Measurements from ENCODE around the gene TSNAXIP1. TPM values are rescaled to one million over a fixed set of nuclear protein-coding genes. Genes with fewer than 3 reads are reported as not detected.

Gene TSNAXIP1
- total and polyA plus RNA-seq, 2 donors (not counting 1 experiment from before 2014, with no cell fraction given): 0.97 to 1.2 TPM

DNA sequence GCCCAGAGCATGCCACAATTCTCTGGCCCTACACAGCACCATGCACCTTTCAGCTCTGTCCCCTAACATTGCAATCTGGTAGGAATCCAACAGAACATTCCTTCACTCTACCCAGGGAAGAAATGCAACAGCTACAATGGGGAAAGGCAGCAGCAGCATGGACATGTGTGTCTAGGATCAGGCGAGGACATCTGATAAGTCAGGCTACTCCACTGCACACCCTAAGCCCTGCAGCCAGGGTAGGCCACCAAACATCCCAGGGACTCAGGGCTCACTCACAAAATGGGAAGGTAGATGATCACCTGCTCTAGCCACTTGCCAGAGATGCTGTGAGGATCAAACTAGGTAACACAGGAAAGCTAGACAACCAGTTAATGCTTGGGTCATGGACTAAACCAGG, 5.4 kb upstream of the TSNAXIP1 start:
- H3K4me3 ChIP-seq (ENCODE audit: control extremely low read depth in 1 of 5, extremely low read depth in 1 of 5, insufficient read depth in 1 of 5, low read depth in 2 of 5, low read length in 4 of 5): no peak overlapping the region
- H3K4me2 ChIP-seq (replicated peaks; ENCODE audit: low read depth, low read length, poor library complexity, severe bottlenecking): peak overlapping the region; percentile 72
- ChIA-PET POLR2A (interaction anchor here (0.6 to 0.7 kb wide), 4 partner anchors 32 to 351 kb away, joined by 3 to 5 read pairs (median 4); partner anchors contain the start of gene RIPOR1), CTCF (interaction anchor here (0.7 to 3.0 kb wide), 6 partner anchors 15 to 463 kb away, joined by 3 to 24 read pairs (median 3); partner anchors contain the start of gene CARMIL2)
- peak overlapping the region; percentile 79 for H3K4me3 Mint-ChIP-seq
- peak overlapping the region; percentile 68 for H3K27ac Mint-ChIP-seq
- TF ChIP-seq EZH2 (IDR thresholded peaks at IDR 0.05; ENCODE audit: borderline replicate concordance, insufficient read depth, low read depth, low read length, poor library complexity, severe bottlenecking): no peak
- no peaks in the 10 kb centered on the region for H3K9me3 Mint-ChIP-seq (ENCODE audit: insufficient read depth)
- no peaks in the 10 kb centered on the region for H3K27me3 ChIP-seq (replicated peaks in 1 of 4; ENCODE audit: control extremely low read depth in 1 of 4, control insufficient read depth in 3 of 4, insufficient read depth in 4 of 4, low read length in 3 of 4)
- H3K27ac ChIP-seq (ENCODE audit: low read length in 2 of 2): no peak overlapping the region
- peaks cover 56 to 60% of the 10 kb centered on the region in 2 donors for H3K4me1 ChIP-seq (ENCODE audit: control insufficient read depth in 2 of 2, insufficient read depth in 2 of 2, low read length in 2 of 2)
- no peaks in the 10 kb centered on the region for H3K9me3 ChIP-seq (ENCODE audit: control extremely low read depth in 1 of 3, control insufficient read depth in 2 of 3, insufficient read depth in 1 of 3, low read length in 2 of 3)
- H3K27me3 Mint-ChIP-seq: no peaks in the 10 kb centered on the region
- peaks cover 75% of the 10 kb centered on the region for H3K4me1 Mint-ChIP-seq
- H3K79me2 ChIP-seq (ENCODE audit: control insufficient read depth, insufficient read depth, low read length): peaks cover 97% of the 10 kb centered on the region
- H4K20me1 ChIP-seq (ENCODE audit: control insufficient read depth, insufficient read depth, low read length, poor library complexity, severe bottlenecking): peaks cover 56% of the 10 kb centered on the region
- intact Hi-C loops (cut with micrococcal nuclease): loop anchor here (10.0 kb wide), 2 partner anchors 276 to 316 kb away; partner anchors contain the start of genes AGRP, ATP6V0D1 and RIPOR1
- 80% methylated on average over 1 of the region's 1 CpG for WGBS (ENCODE audit: insufficient coverage)
- DNase-seq: no peak
- H2AFZ ChIP-seq (ENCODE audit: insufficient read depth, low read depth, low read length, poor library complexity, severe bottlenecking): no peak overlapping the region
- peak overlapping the region; percentile 32 for H3K9ac ChIP-seq (ENCODE audit: low read length)
- peaks cover 4 to 31% of the 10 kb centered on the region in 2 experiments for H3K36me3 ChIP-seq (replicated peaks in 1 of 2; ENCODE audit: control extremely low read depth in 1 of 2, control insufficient read depth in 1 of 2, extremely low read depth in 1 of 2, insufficient read depth in 2 of 2, low read length in 1 of 2)
- no peak for ATAC-seq (ENCODE audit: low read depth)

DNA sequence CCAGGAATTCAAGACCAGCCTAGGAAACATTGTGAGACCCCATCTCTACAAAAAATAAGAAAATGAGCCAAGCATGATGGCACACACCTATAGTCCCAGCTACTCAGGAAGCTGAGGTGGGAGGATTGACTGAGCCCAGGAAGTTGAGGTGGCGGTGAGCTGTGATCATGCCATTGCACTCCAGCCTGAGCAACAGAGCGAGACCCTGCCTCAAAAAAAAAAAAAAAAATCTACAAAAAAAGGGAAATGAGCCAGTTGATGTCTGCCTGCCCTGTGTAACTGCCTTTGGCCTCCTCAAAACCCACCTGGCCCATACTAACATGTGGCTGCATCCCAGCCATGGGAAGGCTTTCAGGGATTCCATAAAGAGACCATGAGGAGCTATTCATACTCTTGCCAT, 4.8 kb upstream of the TSNAXIP1 start:
- ATAC-seq (ENCODE audit: low read depth): peak; percentile 3
- H3K9me3 Mint-ChIP-seq (ENCODE audit: insufficient read depth): no peaks in the 10 kb centered on the region
- Histone ChIP-seq H3K27ac (ENCODE audit: low read length in 2 of 2) (peak overlapping the region; percentile 40 to 52), H2AFZ (ENCODE audit: insufficient read depth, low read depth, low read length, poor library complexity, severe bottlenecking) (no peak overlapping the region), H3K4me3 (ENCODE audit: control extremely low read depth in 1 of 5, extremely low read depth in 1 of 5, insufficient read depth in 1 of 5, low read depth in 2 of 5, low read length in 4 of 5) (peak overlapping the region in 1 of 5 experiments; percentile 41), H3K27me3 (replicated peaks in 1 of 4; ENCODE audit: control extremely low read depth in 1 of 4, control insufficient read depth in 3 of 4, insufficient read depth in 4 of 4, low read length in 3 of 4) (no peaks in the 10 kb centered on the region), H3K4me2 (replicated peaks; ENCODE audit: low read depth, low read length, poor library complexity, severe bottlenecking) (peak overlapping the region; percentile 72), H3K9me3 (ENCODE audit: control extremely low read depth in 1 of 3, control insufficient read depth in 2 of 3, insufficient read depth in 1 of 3, low read length in 2 of 3) (no peaks in the 10 kb centered on the region), H3K9ac (ENCODE audit: low read length) (peak overlapping the region; percentile 32), H3K36me3 (replicated peaks in 1 of 2; ENCODE audit: control extremely low read depth in 1 of 2, control insufficient read depth in 1 of 2, extremely low read depth in 1 of 2, insufficient read depth in 2 of 2, low read length in 1 of 2) (peaks cover 4 to 25% of the 10 kb centered on the region in 2 experiments), H3K79me2 (ENCODE audit: control insufficient read depth, insufficient read depth, low read length) (peaks cover 92% of the 10 kb centered on the region), H4K20me1 (ENCODE audit: control insufficient read depth, insufficient read depth, low read length, poor library complexity, severe bottlenecking) (peaks cover 49% of the 10 kb centered on the region), H3K4me1 (ENCODE audit: control insufficient read depth in 2 of 2, insufficient read depth in 2 of 2, low read length in 2 of 2) (peaks cover 56 to 60% of the 10 kb centered on the region in 2 donors)
- WGBS (ENCODE audit: insufficient coverage): no CpG with 5 or more reads among the region's 2 CpGs
- no peak for TF ChIP-seq EZH2 (IDR thresholded peaks at IDR 0.05; ENCODE audit: borderline replicate concordance, insufficient read depth, low read depth, low read length, poor library complexity, severe bottlenecking)
- TF ChIP-seq, protein P1, sequence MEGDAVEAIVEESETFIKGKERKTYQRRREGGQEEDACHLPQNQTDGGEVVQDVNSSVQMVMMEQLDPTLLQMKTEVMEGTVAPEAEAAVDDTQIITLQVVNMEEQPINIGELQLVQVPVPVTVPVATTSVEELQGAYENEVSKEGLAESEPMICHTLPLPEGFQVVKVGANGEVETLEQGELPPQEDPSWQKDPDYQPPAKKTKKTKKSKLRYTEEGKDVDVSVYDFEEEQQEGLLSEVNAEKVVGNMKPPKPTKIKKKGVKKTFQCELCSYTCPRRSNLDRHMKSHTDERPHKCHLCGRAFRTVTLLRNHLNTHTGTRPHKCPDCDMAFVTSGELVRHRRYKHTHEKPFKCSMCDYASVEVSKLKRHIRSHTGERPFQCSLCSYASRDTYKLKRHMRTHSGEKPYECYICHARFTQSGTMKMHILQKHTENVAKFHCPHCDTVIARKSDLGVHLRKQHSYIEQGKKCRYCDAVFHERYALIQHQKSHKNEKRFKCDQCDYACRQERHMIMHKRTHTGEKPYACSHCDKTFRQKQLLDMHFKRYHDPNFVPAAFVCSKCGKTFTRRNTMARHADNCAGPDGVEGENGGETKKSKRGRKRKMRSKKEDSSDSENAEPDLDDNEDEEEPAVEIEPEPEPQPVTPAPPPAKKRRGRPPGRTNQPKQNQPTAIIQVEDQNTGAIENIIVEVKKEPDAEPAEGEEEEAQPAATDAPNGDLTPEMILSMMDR (IDR thresholded peaks at IDR 0.05): no peak
- POLR2A ChIA-PET: interaction anchor here (0.6 to 0.7 kb wide), 3 partner anchors 32 to 273 kb away, joined by 3 to 5 read pairs (median 3); partner anchors contain the start of gene RIPOR1
- H3K27me3 Mint-ChIP-seq: no peaks in the 10 kb centered on the region
- peak; percentile 86 for DNase-seq
- CTCF ChIA-PET: interaction anchor here (0.8 to 3.0 kb wide), 6 partner anchors 14 to 462 kb away, joined by 3 to 24 read pairs (median 3); partner anchors contain the start of gene CARMIL2
- peaks cover 72% of the 10 kb centered on the region for H3K4me1 Mint-ChIP-seq
- H3K4me3 Mint-ChIP-seq: peak overlapping the region; percentile 79
- intact Hi-C loops (cut with micrococcal nuclease): loop anchor here (10.0 kb wide), 2 partner anchors 277 to 317 kb away; partner anchors contain the start of genes AGRP, ATP6V0D1 and RIPOR1
- H3K27ac Mint-ChIP-seq: peak overlapping the region; percentile 68

All from B cell (primary cell).